K562 (cell line): ENCODE data around the gene JPH3. TPM values are rescaled to one million over a fixed set of nuclear protein-coding genes. Genes with fewer than 3 reads are reported as not detected.

Source experiments
- ATAC-seq: fragments of 200-7000 bp; cut with Tn5 transposase; 3 replicates; pipeline ENCODE4 v1.9.1; 2020; ENCODE audit warnings: moderate library complexity
- BruUV-seq: library from RNA; stranded (reverse); fragments of 400-500 nt; replicated peaks from 2 replicates; lab custom pipeline; 2021; lab: Mats Ljungman, UMichigan
- CTCF ChIA-PET: fragments of 300-600 bp; formaldehyde crosslinking; extraction: SDS; loops from one replicate; lab custom pipeline; 2021; ENCODE audit warnings: low intra/inter-chr PET ratio; lab: Yijun Ruan, JAX
- POLR2A ChIA-PET: fragments of 300-600, 350-650 bp; sonication (Branson Sonifier 250); formaldehyde crosslinking; extraction: SDS; loops from one replicate; lab custom pipeline; 2021; ENCODE audit warnings: antibody characterized with exemption, inconsistent platforms; lab: Yijun Ruan, JAX
- DNase-seq, 4 experiments: peaks; one replicate each; pipeline versions ENCODE4 v3.0.0 to v3.0.0-alpha.2; 2011 to 2018; ENCODE audit warnings: low spot score in 3 of 4, mixed read lengths in 3 of 4; ENCODE audit errors: extremely low read depth in 1 of 4
- FAIRE-seq: peaks from 2 replicates; lab custom pipeline; 2011; peaks lifted over from hg19 to GRCh38; lab: Jason Lieb, UNC
- H2AFZ ChIP-seq: 2 replicates; pipeline ENCODE4 v1.6.0; 2011; ENCODE audit warnings: low read depth, low read length, control low read depth, inconsistent platforms
- H3K27ac ChIP-seq: fragments of 200-600 bp; 3 replicates; pipeline ENCODE4 v1.8.0; 2011; ENCODE audit warnings: low read depth, mild to moderate bottlenecking, control low read depth, inconsistent platforms, low read length, moderate library complexity, mixed read lengths; ENCODE audit errors: extremely low read depth
- H3K27me3 ChIP-seq, 2 experiments: fragments of 300-600 bp in 1 of 2; 2 replicates in 1 of 2; 3 replicates in 1 of 2; pipeline versions ENCODE4 v1.6.0 to v1.8.0; 2011; ENCODE audit warnings: inconsistent platforms in 2 of 2, low read length in 2 of 2, mild to moderate bottlenecking in 1 of 2, mixed read lengths in 1 of 2, moderate library complexity in 1 of 2; ENCODE audit not compliant: control insufficient read depth in 2 of 2, insufficient read depth in 2 of 2
- H3K36me3 ChIP-seq: fragments of 300-600 bp; 3 replicates; pipeline ENCODE4 v1.8.0; 2011; ENCODE audit warnings: mild to moderate bottlenecking, low read length, inconsistent platforms; ENCODE audit not compliant: control insufficient read depth, insufficient read depth
- H3K4me1 ChIP-seq, 2 experiments: fragments of 200-600 bp in 1 of 2; replicated peaks in 1 of 2; 2 replicates in 1 of 2; 3 replicates in 1 of 2; pipeline versions ENCODE4 v1.5.1 to v1.8.0; 2011; ENCODE audit warnings: inconsistent platforms in 2 of 2, low read length in 2 of 2, mild to moderate bottlenecking in 1 of 2, mixed read lengths in 1 of 2, moderate library complexity in 1 of 2; ENCODE audit not compliant: control insufficient read depth in 2 of 2, insufficient read depth in 2 of 2
- H3K4me2 ChIP-seq: 2 replicates; pipeline ENCODE4 v1.6.1; 2011; ENCODE audit warnings: low read length, control low read depth, inconsistent platforms, mixed read lengths; ENCODE audit not compliant: insufficient read depth
- H3K4me3 ChIP-seq: fragments of 200-600 bp; sonication (generic), shearing (Covaris generic); 2 replicates; pipeline ENCODE4 v1.5.1; 2016; ENCODE audit warnings: control low read depth, inconsistent platforms
- H3K79me2 ChIP-seq: fragments of 200-600 bp; 3 replicates; pipeline ENCODE4 v1.8.0; 2011; ENCODE audit warnings: low read length, inconsistent platforms; ENCODE audit not compliant: control insufficient read depth, insufficient read depth
- H3K9ac ChIP-seq, 2 experiments: 2 replicates each; pipeline versions ENCODE4 v1.6.0 to v1.6.1; 2011; ENCODE audit warnings: low read depth in 2 of 2, low read length in 2 of 2, control low read depth in 1 of 2, inconsistent platforms in 1 of 2, mild to moderate bottlenecking in 1 of 2, mixed read lengths in 1 of 2; ENCODE audit not compliant: insufficient read depth in 1 of 2
- H3K9me1 ChIP-seq: one replicate; pipeline ENCODE4 v1.6.0; 2011; ENCODE audit warnings: inconsistent platforms, mild to moderate bottlenecking, low read length, moderate library complexity; ENCODE audit not compliant: control insufficient read depth, insufficient read depth
- H3K9me3 ChIP-seq: replicated peaks from 2 replicates; pipeline ENCODE4 v1.5.1; 2011; ENCODE audit warnings: low read depth, low read length, inconsistent platforms; ENCODE audit not compliant: control insufficient read depth, insufficient read depth
- H4K20me1 ChIP-seq: replicated peaks from 2 replicates; pipeline ENCODE4 v1.6.1; 2011; ENCODE audit warnings: low read length, inconsistent platforms, mixed read lengths; ENCODE audit not compliant: control insufficient read depth, insufficient read depth
- NR4A1 ChIP-seq, 2 experiments: fragments of 250-450 bp in 1 of 2; fragments of 450-650 bp in 1 of 2; sonication (Bioruptor Pico) in 1 of 2; IDR thresholded peaks; 2 replicates each; pipeline versions ENCODE4 v1.4.0 to v1.6.1; 2016 to 2020; ENCODE audit warnings: mild to moderate bottlenecking in 2 of 2, missing compliant biosample characterization in 1 of 2, missing genetic modification characterization in 1 of 2, moderate library complexity in 1 of 2
- POLR2G ChIP-seq: fragments of 200-400 bp; formaldehyde crosslinking; IDR thresholded peaks from 2 replicates; pipeline ENCODE4 v1.6.1; 2017; ENCODE audit warnings: low read depth, mild to moderate bottlenecking, antibody characterized with exemption, low read length, moderate library complexity
- WGBS: fragments of 100-300 bp; shearing (Covaris generic); methylation state at CpG from one replicate; pipeline ENCODE4 v1.1.6; 2016; ENCODE audit warnings: low coverage, mixed read lengths; ENCODE audit not compliant: insufficient coverage; ENCODE audit errors: missing lambda C conversion rate; 5-methylcytosine and 5-hydroxymethylcytosine counted together
- in situ Hi-C: fragments of 300-500 bp; cut with MboI; formaldehyde crosslinking; loops from 4 replicates; pipeline ENCODE4 v1.15.0; 2018; ENCODE audit warnings: inconsistent platforms, mixed read lengths
- intact Hi-C: fragments of 100-400 bp; cut with micrococcal nuclease; formaldehyde crosslinking; loops from 2 replicates; pipeline ENCODE4 v1.14.2; 2022
- polyA plus RNA-seq, 8 experiments: library from polyadenylated mRNA; depleted of rRNA in 4 of 8; stranded (reverse) in 5 of 8; unstranded in 3 of 8; fragments of >200 nt; fragmentation: Nextera tagmentation in 2 of 8; fragmentation: Illumina TruSeq in 1 of 8; extraction: Ambion mirVana in 2 of 8; extraction: Trizol in 1 of 8; gene quantifications; 2 replicates each; pipeline versions ENCODE4 v1.2.1 to v1.2.3, GENCODE V29; 2011 to 2014; ENCODE audit warnings: inconsistent platforms in 1 of 8, missing spikeins in 1 of 8
- total RNA-seq, 7 experiments: library from RNA; depleted of rRNA in 6 of 7; stranded (reverse); fragments of >200 nt in 6 of 7; fragmentation: Illumina TruSeq in 2 of 7; extraction: Trizol in 2 of 7; gene quantifications; 2 replicates each; pipeline versions ENCODE4 v1.2.1 to v1.2.3, GENCODE V29; 2011 to 2021; ENCODE audit warnings: low replicate concordance in 1 of 7

Gene JPH3
- total and polyA plus RNA-seq, 9 of the 15 experiments (the other 6 are each of a cell fraction or from before 2014, with no cell fraction given), result 0.01 TPM; not detected in 8

GRCh38 chr16:87707714-87708580 lies 105.6 kb downstream of the JPH3 start:
- H3K9ac ChIP-seq, result no peak overlapping the region; a peak in 1 of 4 replicates
- no TSS peak for BruUV-seq
- DNase-seq (no peak), ATAC-seq (no peak), FAIRE-seq (no peak)
- no peaks in the 10 kb centered on the region for H3K79me2 ChIP-seq
- in situ Hi-C loops (no loop called here), intact Hi-C loops (no loop called here)
- no peak overlapping the region for H2AFZ ChIP-seq
- WGBS, result 92% methylated on average over 37 of the region's 45 CpGs
- H3K4me1 ChIP-seq, result peaks cover 0 to 29% of the 10 kb centered on the region in 2 experiments; a peak in 2 of 5 replicates
- H3K27me3 ChIP-seq, result no peaks in the 10 kb centered on the region
- H3K4me3 ChIP-seq, result no peak overlapping the region
- TF ChIP-seq POLR2G (peak; percentile 14; the same call in 1 of the 2 replicates), NR4A1 (CRISPR knock-in tag; IDR thresholded peaks at IDR 0.05) (no peak), NR4A1 (tag; IDR thresholded peaks at IDR 0.05) (no peak)
- peaks cover 7% of the 10 kb centered on the region for H3K9me1 ChIP-seq
- H3K27ac ChIP-seq, result no peak overlapping the region
- ChIA-PET CTCF (no interaction called here), POLR2A (no interaction called here)
- no peak overlapping the region for H3K4me2 ChIP-seq
- no peaks in the 10 kb centered on the region; the same call in 1 of the 2 replicates for H4K20me1 ChIP-seq
- peaks cover 81% of the 10 kb centered on the region; the same call in 2 of the 3 replicates for H3K36me3 ChIP-seq
- H3K9me3 ChIP-seq, result no peaks in the 10 kb centered on the region
